Measurements from ENCODE around the gene DDX20.

The DDX20 gene

DNA sequence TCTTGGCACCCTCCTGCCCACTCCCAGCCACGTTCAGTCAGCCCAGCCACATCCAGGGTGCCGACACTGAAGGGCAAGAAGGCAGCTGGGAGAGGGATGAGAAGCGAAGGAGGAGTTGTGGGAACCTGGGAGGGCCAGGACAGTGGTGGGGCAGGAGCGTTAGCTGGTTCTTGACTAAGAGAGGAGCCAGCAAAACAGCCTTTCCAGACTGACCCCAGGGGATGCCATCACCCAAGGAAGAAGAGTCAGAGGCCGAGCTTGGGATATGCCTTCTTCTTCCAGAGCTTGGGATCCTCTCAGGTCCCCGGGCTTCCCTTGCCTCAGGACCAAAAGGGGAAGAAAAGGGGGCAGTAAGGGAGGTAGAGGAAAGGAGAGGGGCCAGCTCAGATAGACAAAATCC lies 23.7 kb upstream of the DDX20 start:
- TF ChIP-seq, protein P1, sequence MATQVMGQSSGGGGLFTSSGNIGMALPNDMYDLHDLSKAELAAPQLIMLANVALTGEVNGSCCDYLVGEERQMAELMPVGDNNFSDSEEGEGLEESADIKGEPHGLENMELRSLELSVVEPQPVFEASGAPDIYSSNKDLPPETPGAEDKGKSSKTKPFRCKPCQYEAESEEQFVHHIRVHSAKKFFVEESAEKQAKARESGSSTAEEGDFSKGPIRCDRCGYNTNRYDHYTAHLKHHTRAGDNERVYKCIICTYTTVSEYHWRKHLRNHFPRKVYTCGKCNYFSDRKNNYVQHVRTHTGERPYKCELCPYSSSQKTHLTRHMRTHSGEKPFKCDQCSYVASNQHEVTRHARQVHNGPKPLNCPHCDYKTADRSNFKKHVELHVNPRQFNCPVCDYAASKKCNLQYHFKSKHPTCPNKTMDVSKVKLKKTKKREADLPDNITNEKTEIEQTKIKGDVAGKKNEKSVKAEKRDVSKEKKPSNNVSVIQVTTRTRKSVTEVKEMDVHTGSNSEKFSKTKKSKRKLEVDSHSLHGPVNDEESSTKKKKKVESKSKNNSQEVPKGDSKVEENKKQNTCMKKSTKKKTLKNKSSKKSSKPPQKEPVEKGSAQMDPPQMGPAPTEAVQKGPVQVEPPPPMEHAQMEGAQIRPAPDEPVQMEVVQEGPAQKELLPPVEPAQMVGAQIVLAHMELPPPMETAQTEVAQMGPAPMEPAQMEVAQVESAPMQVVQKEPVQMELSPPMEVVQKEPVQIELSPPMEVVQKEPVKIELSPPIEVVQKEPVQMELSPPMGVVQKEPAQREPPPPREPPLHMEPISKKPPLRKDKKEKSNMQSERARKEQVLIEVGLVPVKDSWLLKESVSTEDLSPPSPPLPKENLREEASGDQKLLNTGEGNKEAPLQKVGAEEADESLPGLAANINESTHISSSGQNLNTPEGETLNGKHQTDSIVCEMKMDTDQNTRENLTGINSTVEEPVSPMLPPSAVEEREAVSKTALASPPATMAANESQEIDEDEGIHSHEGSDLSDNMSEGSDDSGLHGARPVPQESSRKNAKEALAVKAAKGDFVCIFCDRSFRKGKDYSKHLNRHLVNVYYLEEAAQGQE (IDR thresholded peaks at IDR 0.05; ENCODE audit: insufficient read depth in 1 of 2, low read depth in 2 of 2, low read length in 2 of 2), result no peak
- TF ChIP-seq TAF1 (IDR thresholded peaks at IDR 0.05; ENCODE audit: borderline replicate concordance, insufficient read depth, low read length) (no peak), POLR2AphosphoS5 (IDR thresholded peaks at IDR 0.05; ENCODE audit: low read depth, low read length) (no peak), SIN3A (IDR thresholded peaks at IDR 0.05; ENCODE audit: borderline replicate concordance, insufficient read depth, low read length) (no peak), FOXP2 (optimal IDR thresholded peaks at IDR 0.05; ENCODE audit: borderline replicate concordance, extremely low read depth, extremely low read length, insufficient read depth) (no peak)

DNA sequence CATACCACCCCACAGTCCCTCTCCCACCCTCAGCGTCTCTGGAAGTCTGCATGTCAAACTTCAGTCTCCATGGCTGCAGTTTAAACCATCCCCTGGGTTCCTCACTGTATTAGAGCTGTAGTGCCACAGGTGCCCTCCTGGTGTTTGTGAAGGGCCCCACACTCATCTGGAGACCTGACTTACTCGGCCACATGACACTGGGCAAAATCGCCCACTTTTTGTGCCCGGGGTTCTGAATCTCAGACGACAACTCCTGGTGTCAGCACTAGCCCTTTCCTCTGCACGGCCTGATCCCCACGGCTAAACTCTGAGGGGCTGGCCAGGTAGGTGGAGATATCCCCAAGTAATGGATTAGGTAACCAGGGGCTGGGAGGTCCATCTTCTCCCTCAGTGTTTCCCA lies 23.0 kb upstream of the DDX20 start:
- TF ChIP-seq SIN3A (IDR thresholded peaks at IDR 0.05; ENCODE audit: borderline replicate concordance, insufficient read depth, low read length), result no peak
- no peak for TF ChIP-seq FOXP2 (optimal IDR thresholded peaks at IDR 0.05; ENCODE audit: borderline replicate concordance, extremely low read depth, extremely low read length, insufficient read depth)
- TF ChIP-seq, protein P1 (IDR thresholded peaks at IDR 0.05; ENCODE audit: insufficient read depth in 1 of 2, low read depth in 2 of 2, low read length in 2 of 2), result no peak
- no peak for TF ChIP-seq POLR2AphosphoS5 (IDR thresholded peaks at IDR 0.05; ENCODE audit: low read depth, low read length)
- no peak for TF ChIP-seq TAF1 (IDR thresholded peaks at IDR 0.05; ENCODE audit: borderline replicate concordance, insufficient read depth, low read length)

DNA sequence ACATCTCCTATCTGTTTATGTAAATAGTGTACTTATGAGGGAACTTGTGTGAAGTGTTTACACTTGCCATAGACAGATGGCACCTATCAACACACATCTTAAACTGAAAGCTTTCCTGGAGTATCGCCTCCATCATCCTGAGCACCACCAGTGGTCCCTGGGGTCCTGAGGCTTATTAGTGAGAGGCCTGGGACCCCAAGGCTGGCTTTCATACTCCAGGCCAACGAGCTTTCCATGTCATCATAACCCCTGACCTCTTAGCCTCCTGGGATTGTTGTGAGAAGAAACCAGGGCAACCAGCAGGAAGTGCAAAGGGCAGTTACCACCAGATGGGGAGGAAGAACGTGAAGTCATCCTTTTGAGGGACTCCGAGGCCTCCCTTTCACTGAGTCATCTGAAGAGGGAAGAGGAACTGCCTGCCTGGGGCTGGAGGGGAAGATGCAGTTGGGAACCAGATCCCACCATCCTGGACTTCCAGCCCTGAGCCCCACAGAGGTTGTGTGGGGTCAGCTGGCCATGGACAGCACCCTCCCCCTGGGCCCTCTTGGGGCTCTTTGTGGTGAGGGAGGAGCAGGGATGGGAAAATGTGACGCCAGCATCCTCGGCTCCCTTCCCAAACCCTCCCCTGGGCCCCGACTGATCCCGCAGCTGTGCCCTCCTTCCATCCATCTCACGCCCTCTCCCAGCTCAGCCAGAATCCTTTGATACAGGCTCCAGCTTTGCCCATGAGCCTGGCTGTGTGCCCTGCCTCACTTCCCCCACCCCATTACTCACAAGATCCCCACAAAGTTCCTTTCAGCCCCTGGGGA lies 22.3 kb upstream of the DDX20 start:
- TF ChIP-seq, protein P1 (IDR thresholded peaks at IDR 0.05; ENCODE audit: insufficient read depth in 1 of 2, low read depth in 2 of 2, low read length in 2 of 2), result peak in 1 of 2 experiments; percentile 9; a peak in 1 of 4 replicates
- TF ChIP-seq TAF1 (IDR thresholded peaks at IDR 0.05; ENCODE audit: borderline replicate concordance, insufficient read depth, low read length), result no peak
- TF ChIP-seq SIN3A (IDR thresholded peaks at IDR 0.05; ENCODE audit: borderline replicate concordance, insufficient read depth, low read length), result no peak
- TF ChIP-seq FOXP2 (optimal IDR thresholded peaks at IDR 0.05; ENCODE audit: borderline replicate concordance, extremely low read depth, extremely low read length, insufficient read depth), result peak; percentile 49
- no peak for TF ChIP-seq POLR2AphosphoS5 (IDR thresholded peaks at IDR 0.05; ENCODE audit: low read depth, low read length)

DNA sequence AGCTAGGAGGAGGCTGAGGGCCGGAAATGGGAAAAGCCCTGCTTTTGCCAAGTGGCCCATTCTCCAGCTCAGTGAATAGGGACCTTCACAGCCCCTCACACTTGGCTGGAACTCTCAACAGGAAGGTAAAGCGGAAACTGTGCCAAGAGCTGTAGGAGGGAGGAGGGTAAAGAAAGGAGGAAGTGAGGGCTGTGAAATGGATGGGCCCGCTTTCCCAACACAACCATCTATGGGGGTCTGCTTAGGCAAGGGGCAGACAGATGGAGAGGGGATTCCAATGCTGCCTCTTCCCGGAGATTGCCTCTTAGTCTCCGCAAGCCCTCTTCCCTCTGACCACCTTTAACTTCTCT lies 21.7 kb upstream of the DDX20 start:
- TF ChIP-seq, protein P1 (IDR thresholded peaks at IDR 0.05; ENCODE audit: insufficient read depth in 1 of 2, low read depth in 2 of 2, low read length in 2 of 2), result no peak
- TF ChIP-seq SIN3A (IDR thresholded peaks at IDR 0.05; ENCODE audit: borderline replicate concordance, insufficient read depth, low read length), result no peak
- no peak for TF ChIP-seq FOXP2 (optimal IDR thresholded peaks at IDR 0.05; ENCODE audit: borderline replicate concordance, extremely low read depth, extremely low read length, insufficient read depth)
- TF ChIP-seq TAF1 (IDR thresholded peaks at IDR 0.05; ENCODE audit: borderline replicate concordance, insufficient read depth, low read length), result no peak
- TF ChIP-seq POLR2AphosphoS5 (IDR thresholded peaks at IDR 0.05; ENCODE audit: low read depth, low read length), result no peak
